Astrocyte (in vitro differentiated cells and primary cell): ENCODE measurements around the gene CSF1.

Experiments used
- EZH2 ChIP-seq: IDR thresholded peaks from 2 replicates; pipeline ENCODE4 v1.6.1; 2012; ENCODE audit warnings: mild to moderate bottlenecking, low read length, inconsistent platforms; ENCODE audit not compliant: insufficient read depth
- TF ChIP-seq, protein P1 (sequence below): IDR thresholded peaks from 2 replicates; pipeline ENCODE4 v1.5.1; 2011; ENCODE audit warnings: low read depth, mild to moderate bottlenecking, inconsistent platforms, low read length, moderate library complexity; ENCODE audit not compliant: insufficient read depth

DNA sequence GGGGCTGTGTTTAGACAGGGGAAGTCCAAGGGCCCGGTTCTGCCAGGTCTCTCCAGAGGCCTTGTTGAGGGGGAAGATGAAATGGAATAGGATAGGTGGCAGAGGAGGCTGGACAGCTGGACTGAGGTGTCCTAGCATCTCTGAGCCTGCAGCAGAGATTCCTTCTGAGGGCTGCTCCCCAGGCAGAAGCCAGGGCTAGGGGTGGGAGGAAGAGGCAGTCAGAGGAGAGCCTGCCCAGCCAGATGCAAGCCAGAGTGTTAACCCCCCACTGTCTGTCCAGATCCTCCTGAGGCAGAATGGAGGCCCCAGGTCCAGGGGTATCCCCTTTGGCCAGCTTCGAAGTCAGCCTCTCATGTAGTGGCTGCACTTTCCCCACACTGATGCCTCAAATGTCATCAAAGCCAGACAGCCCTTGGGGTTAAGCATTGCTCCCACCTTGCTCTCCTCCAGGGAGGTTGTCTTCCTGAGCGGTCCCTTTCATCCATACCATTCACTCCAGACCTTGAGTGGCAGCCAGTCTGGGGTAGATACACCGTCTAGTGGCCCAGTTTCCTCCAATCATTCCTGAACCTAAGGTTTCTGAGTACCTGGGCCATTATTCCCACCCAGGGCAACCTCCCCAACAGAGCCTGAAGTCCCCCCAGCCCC lies 1.7 kb downstream of the CSF1 start:
- TF ChIP-seq, protein P1, sequence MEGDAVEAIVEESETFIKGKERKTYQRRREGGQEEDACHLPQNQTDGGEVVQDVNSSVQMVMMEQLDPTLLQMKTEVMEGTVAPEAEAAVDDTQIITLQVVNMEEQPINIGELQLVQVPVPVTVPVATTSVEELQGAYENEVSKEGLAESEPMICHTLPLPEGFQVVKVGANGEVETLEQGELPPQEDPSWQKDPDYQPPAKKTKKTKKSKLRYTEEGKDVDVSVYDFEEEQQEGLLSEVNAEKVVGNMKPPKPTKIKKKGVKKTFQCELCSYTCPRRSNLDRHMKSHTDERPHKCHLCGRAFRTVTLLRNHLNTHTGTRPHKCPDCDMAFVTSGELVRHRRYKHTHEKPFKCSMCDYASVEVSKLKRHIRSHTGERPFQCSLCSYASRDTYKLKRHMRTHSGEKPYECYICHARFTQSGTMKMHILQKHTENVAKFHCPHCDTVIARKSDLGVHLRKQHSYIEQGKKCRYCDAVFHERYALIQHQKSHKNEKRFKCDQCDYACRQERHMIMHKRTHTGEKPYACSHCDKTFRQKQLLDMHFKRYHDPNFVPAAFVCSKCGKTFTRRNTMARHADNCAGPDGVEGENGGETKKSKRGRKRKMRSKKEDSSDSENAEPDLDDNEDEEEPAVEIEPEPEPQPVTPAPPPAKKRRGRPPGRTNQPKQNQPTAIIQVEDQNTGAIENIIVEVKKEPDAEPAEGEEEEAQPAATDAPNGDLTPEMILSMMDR: no peak
- no peak for TF ChIP-seq EZH2
